Prostate gland (tissue), 2 donors: Measurements from ENCODE around the gene ZNF862. TPM values are rescaled to one million over a fixed set of nuclear protein-coding genes. Genes with fewer than 3 reads are reported as not detected.

Experiments used
- DNase-seq: peaks from one replicate; pipeline ENCODE4 v3.0.0-alpha.2; 2019; ENCODE audit warnings: low spot score
- H3K27ac ChIP-seq, 2 donors: fragments of 200-600 bp; sonication (generic); 2 replicates each; pipeline ENCODE4 v1.5.1; 2017 to 2019
- H3K27me3 ChIP-seq: fragments of 200-600 bp; sonication (generic); replicated peaks from 2 replicates; pipeline ENCODE4 v1.5.1; 2019; ENCODE audit not compliant: insufficient read depth
- H3K36me3 ChIP-seq, 2 donors: fragments of 200-600 bp; sonication (generic); 1 replicate in 1 of 2; 2 replicates in 1 of 2; pipeline versions ENCODE4 v1.5.1 to v1.8.1; 2017 to 2019
- H3K4me1 ChIP-seq: fragments of 200-600 bp; sonication (generic); replicated peaks from 2 replicates; pipeline ENCODE4 v1.5.1; 2019
- H3K4me3 ChIP-seq, 2 donors: fragments of 200-600 bp; sonication (generic); 2 replicates each; pipeline ENCODE4 v1.5.1; 2017 to 2019
- H3K9me3 ChIP-seq: fragments of 200-600 bp; sonication (generic); 2 replicates; pipeline ENCODE4 v1.5.1; 2017
- POLR2A ChIP-seq: fragments of 450-650 bp; IDR thresholded peaks from one replicate; pipeline ENCODE4 v1.6.1; 2016; ENCODE audit warnings: antibody characterized with exemption, mild to moderate bottlenecking
- POLR2AphosphoS5 ChIP-seq: sonication (generic); formaldehyde crosslinking; IDR thresholded peaks from one replicate; pipeline ENCODE4 v1.6.1; 2017; ENCODE audit warnings: antibody characterized with exemption
- WGBS: methylation state at CpG from one replicate; pipeline ENCODE4 v1.1.5; 2018; 5-methylcytosine and 5-hydroxymethylcytosine counted together
- intact Hi-C: fragments of 100-400 bp; cut with DNase I; formaldehyde crosslinking; loops from one replicate; pipeline ENCODE4 v1.14.2; 2022
- total RNA-seq, 2 donors: library from RNA; depleted of rRNA; stranded (reverse); fragments of >200 nt; gene quantifications; one replicate each; pipeline ENCODE4 v1.1.0, GENCODE V29; 2016
- TF ChIP-seq, protein P1 (sequence below), 4 experiments: fragments of 200-600 bp in 2 of 4; fragments of 450-650 bp in 2 of 4; sonication (generic) in 2 of 4; IDR thresholded peaks; 1 replicate in 3 of 4; 2 replicates in 1 of 4; pipeline ENCODE4 v1.5.1; 2016 to 2019; ENCODE audit warnings: antibody characterized with exemption in 4 of 4, mild to moderate bottlenecking in 2 of 4, moderate library complexity in 2 of 4

The ZNF862 gene
- total RNA-seq, 2 donors from 2014 or later: 19.8 to 25.4 TPM

GRCh38 chr7:149796287-149796860, 41.8 kb upstream of the ZNF862 start:
- TF ChIP-seq POLR2A (no peak), POLR2AphosphoS5 (no peak)
- TF ChIP-seq, protein P1, sequence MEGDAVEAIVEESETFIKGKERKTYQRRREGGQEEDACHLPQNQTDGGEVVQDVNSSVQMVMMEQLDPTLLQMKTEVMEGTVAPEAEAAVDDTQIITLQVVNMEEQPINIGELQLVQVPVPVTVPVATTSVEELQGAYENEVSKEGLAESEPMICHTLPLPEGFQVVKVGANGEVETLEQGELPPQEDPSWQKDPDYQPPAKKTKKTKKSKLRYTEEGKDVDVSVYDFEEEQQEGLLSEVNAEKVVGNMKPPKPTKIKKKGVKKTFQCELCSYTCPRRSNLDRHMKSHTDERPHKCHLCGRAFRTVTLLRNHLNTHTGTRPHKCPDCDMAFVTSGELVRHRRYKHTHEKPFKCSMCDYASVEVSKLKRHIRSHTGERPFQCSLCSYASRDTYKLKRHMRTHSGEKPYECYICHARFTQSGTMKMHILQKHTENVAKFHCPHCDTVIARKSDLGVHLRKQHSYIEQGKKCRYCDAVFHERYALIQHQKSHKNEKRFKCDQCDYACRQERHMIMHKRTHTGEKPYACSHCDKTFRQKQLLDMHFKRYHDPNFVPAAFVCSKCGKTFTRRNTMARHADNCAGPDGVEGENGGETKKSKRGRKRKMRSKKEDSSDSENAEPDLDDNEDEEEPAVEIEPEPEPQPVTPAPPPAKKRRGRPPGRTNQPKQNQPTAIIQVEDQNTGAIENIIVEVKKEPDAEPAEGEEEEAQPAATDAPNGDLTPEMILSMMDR (IDR thresholded peaks at IDR 0.05): no peak
- H3K4me3 ChIP-seq: no peak overlapping the region
- WGBS: 92% methylated on average over 18 of the region's 19 CpGs

DNA sequence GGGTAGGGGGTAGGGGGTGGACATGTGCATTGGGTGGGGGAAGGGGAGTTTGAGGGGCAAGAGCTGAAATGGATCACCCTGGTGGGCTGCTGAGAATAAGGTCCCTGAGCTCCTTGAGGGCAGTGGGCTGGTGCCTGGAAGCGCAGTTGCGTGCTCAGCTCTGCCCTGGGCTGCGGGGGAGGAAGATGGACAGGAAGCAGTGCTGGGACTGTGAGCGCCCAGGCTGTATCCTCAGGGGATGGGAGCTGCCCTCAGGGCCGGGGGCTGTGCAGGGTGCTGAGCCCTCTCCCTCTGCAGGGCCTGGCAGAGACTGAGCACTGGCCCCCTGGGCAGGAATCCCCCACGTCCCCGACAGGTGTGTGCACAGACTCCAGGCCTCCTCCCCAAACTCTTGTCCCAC, 40.4 kb upstream of the ZNF862 start:
- intact Hi-C loops: no loop called here
- 80% methylated on average over 7 of the region's 7 CpGs for WGBS
- H3K27ac ChIP-seq: no peak overlapping the region
- TF ChIP-seq POLR2AphosphoS5: no peak
- TF ChIP-seq, protein P1 (IDR thresholded peaks at IDR 0.05): no peak
- TF ChIP-seq POLR2A: no peak
- no peaks in the 10 kb centered on the region for H3K36me3 ChIP-seq
- no peaks in the 10 kb centered on the region for H3K27me3 ChIP-seq
- no peaks in the 10 kb centered on the region for H3K9me3 ChIP-seq
- DNase-seq: no peak
- no peak overlapping the region for H3K4me3 ChIP-seq
- no peaks in the 10 kb centered on the region for H3K4me1 ChIP-seq

More at GRCh38 chr7:149796287-149796860, 41.8 kb upstream of the ZNF862 start:
- Histone ChIP-seq H3K36me3 (no peaks in the 10 kb centered on the region), H3K27ac (no peak overlapping the region), H3K27me3 (no peaks in the 10 kb centered on the region), H3K4me1 (no peaks in the 10 kb centered on the region), H3K9me3 (no peaks in the 10 kb centered on the region)
- intact Hi-C loops: no loop called here
- DNase-seq: no peak

DNA sequence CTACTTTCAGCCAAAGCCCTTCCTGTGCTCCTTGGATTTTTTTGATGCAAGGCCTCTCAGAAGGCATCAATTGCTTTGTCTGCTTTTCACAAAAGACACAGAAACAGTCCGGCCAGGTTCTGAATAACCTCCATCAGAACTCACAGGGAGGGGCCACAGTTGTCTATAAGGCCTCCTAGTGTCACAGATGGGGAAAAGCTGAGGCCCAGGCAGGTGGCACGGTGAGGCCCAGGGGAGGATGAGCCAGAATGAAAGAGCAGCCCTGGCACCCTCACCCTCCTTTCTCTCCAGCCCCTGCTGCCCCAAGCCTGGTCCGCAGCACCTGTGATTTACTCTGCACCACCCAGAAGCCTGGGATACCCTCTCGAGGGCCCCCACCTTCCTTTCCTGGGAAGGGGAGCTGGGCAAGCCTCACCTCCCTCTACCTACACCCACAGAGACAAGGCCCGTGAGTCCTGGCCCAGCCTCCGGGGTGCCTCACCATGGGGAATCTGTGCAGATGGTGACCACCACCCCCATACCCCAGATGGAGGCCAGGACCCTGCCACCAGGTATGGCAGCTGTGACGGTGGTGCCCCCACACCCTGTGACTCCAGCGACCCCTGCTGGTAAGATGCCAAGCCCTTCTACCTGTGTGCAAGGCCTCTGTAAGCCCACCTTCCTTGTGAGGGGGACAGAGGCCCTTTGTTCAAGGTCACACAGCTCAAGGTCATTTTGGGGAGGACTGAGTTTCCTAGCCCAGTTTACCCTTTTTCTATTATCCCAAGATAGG, 38.6 kb upstream of the ZNF862 start:
- TF ChIP-seq, protein P1 (IDR thresholded peaks at IDR 0.05): no peak
- TF ChIP-seq POLR2A (no peak), POLR2AphosphoS5 (no peak)
- no peak for DNase-seq
- H3K9me3 ChIP-seq: no peaks in the 10 kb centered on the region
- WGBS: 71% methylated on average over 8 of the region's 8 CpGs
- no peaks in the 10 kb centered on the region for H3K27me3 ChIP-seq
- no peaks in the 10 kb centered on the region for H3K4me1 ChIP-seq
- intact Hi-C loops: no loop called here
- H3K4me3 ChIP-seq: no peak overlapping the region
- no peaks in the 10 kb centered on the region for H3K36me3 ChIP-seq
- H3K27ac ChIP-seq: no peak overlapping the region

GRCh38 chr7:149800169-149800555, 38.0 kb upstream of the ZNF862 start:
- intact Hi-C loops: no loop called here
- whole genome bisulfite sequencing: 94% methylated on average over 13 of the region's 13 CpGs

More at GRCh38 chr7:149800169-149800555, 38.0 kb upstream of the ZNF862 start:
- Histone ChIP-seq H3K27me3 (no peaks in the 10 kb centered on the region), H3K27ac (no peak overlapping the region), H3K4me1 (no peaks in the 10 kb centered on the region), H3K9me3 (no peaks in the 10 kb centered on the region), H3K36me3 (no peaks in the 10 kb centered on the region), H3K4me3 (no peak overlapping the region)
- DNase-seq: no peak
- TF ChIP-seq POLR2A: no peak
- TF ChIP-seq, protein P1 (IDR thresholded peaks at IDR 0.05): no peak
- TF ChIP-seq POLR2AphosphoS5: no peak
